ENCODE results near the gene SRP14. TPM values are rescaled to one million over a fixed set of nuclear protein-coding genes. Genes with fewer than 3 reads are reported as not detected.

Gene SRP14
- total RNA-seq, 2 donors from 2014 or later = 179 to 219 TPM

- no peak for ATAC-seq (ENCODE audit: insufficient number of reproducible peaks, low FRiP score, low read depth)
- no peaks in the 10 kb centered on the region for H3K9me3 ChIP-seq
- H3K36me3 ChIP-seq = no peaks in the 10 kb centered on the region
- no peaks in the 10 kb centered on the region for H3K27me3 ChIP-seq (replicated peaks; ENCODE audit: insufficient read depth)
- TF ChIP-seq CTCF (IDR thresholded peaks at IDR 0.05) = no peak
- H3K27ac ChIP-seq = no peak overlapping the region
- H3K4me3 ChIP-seq = no peak overlapping the region
- H3K4me1 ChIP-seq (ENCODE audit: control insufficient read depth in 1 of 2, low read depth in 2 of 2) = peaks cover 0 to 3% of the 10 kb centered on the region in 2 donors
- DNase-seq (ENCODE audit: low spot score) = no peak
Measured at GRCh38 chr15:40054855-40055575, 16.0 kb upstream of the SRP14 start.

- no peaks in the 10 kb centered on the region for H3K9me3 ChIP-seq
- H3K4me1 ChIP-seq (ENCODE audit: control insufficient read depth in 1 of 2, low read depth in 2 of 2) = peaks cover 0 to 3% of the 10 kb centered on the region in 2 donors
- ATAC-seq (ENCODE audit: insufficient number of reproducible peaks, low FRiP score, low read depth) = no peak
- no peak overlapping the region for H3K27ac ChIP-seq
- H3K27me3 ChIP-seq (replicated peaks; ENCODE audit: insufficient read depth) = no peaks in the 10 kb centered on the region
- no peak overlapping the region for H3K4me3 ChIP-seq
- no peaks in the 10 kb centered on the region for H3K36me3 ChIP-seq
- no peak for DNase-seq (ENCODE audit: low spot score)
- TF ChIP-seq CTCF (IDR thresholded peaks at IDR 0.05) = no peak
Measured at GRCh38 chr15:40054605-40054854, 15.5 kb upstream of the SRP14 start.

- no peaks in the 10 kb centered on the region for H3K36me3 ChIP-seq
- H3K4me3 ChIP-seq = no peak overlapping the region
- no peaks in the 10 kb centered on the region for H3K9me3 ChIP-seq
- H3K4me1 ChIP-seq (ENCODE audit: control insufficient read depth in 1 of 2, low read depth in 2 of 2) = peaks cover 0 to 3% of the 10 kb centered on the region in 2 donors
- no peak overlapping the region for H3K27ac ChIP-seq
- H3K27me3 ChIP-seq (replicated peaks; ENCODE audit: insufficient read depth) = no peaks in the 10 kb centered on the region
- ATAC-seq (ENCODE audit: insufficient number of reproducible peaks, low FRiP score, low read depth) (no peak), DNase-seq (ENCODE audit: low spot score) (no peak)
- TF ChIP-seq CTCF (IDR thresholded peaks at IDR 0.05) = no peak
Measured at GRCh38 chr15:40053831-40054604, 15.0 kb upstream of the SRP14 start.

- Histone ChIP-seq H3K4me1 (ENCODE audit: control insufficient read depth in 1 of 2, low read depth in 2 of 2) (peaks cover 0 to 3% of the 10 kb centered on the region in 2 donors), H3K9me3 (no peaks in the 10 kb centered on the region), H3K4me3 (no peak overlapping the region), H3K27ac (no peak overlapping the region), H3K36me3 (no peaks in the 10 kb centered on the region), H3K27me3 (replicated peaks; ENCODE audit: insufficient read depth) (no peaks in the 10 kb centered on the region)
- ATAC-seq (ENCODE audit: insufficient number of reproducible peaks, low FRiP score, low read depth) (no peak), DNase-seq (ENCODE audit: low spot score) (no peak)
- no peak for TF ChIP-seq CTCF (IDR thresholded peaks at IDR 0.05)
Measured at GRCh38 chr15:40053079-40053830, 14.3 kb upstream of the SRP14 start.

- no peak for DNase-seq (ENCODE audit: low spot score)
- no peak for ATAC-seq (ENCODE audit: insufficient number of reproducible peaks, low FRiP score, low read depth)
- H3K4me1 ChIP-seq (ENCODE audit: control insufficient read depth in 1 of 2, low read depth in 2 of 2) = peaks cover 0 to 6% of the 10 kb centered on the region in 2 donors
Measured at GRCh38 chr15:40052604-40053003, 13.6 kb upstream of the SRP14 start.

More at GRCh38 chr15:40052604-40053003, 13.6 kb upstream of the SRP14 start:
- no peaks in the 10 kb centered on the region for H3K9me3 ChIP-seq
- H3K36me3 ChIP-seq = no peaks in the 10 kb centered on the region
- H3K27me3 ChIP-seq (replicated peaks; ENCODE audit: insufficient read depth) = no peaks in the 10 kb centered on the region
- TF ChIP-seq CTCF (IDR thresholded peaks at IDR 0.05) = no peak
- H3K27ac ChIP-seq = no peak overlapping the region
- no peak overlapping the region for H3K4me3 ChIP-seq
